KOPT-K1 (cell line): ENCODE measurements around the gene NUMBL.

Source experiments
- H3K27ac ChIP-seq: fragments of 200-600 bp; sonication (generic); 2 replicates; pipeline ENCODE4 v1.5.1; 2016; ENCODE audit warnings: antibody characterized with exemption, mild to moderate bottlenecking, low read depth, low read length; ENCODE audit not compliant: poor library complexity, severe bottlenecking
- H3K36me3 ChIP-seq: fragments of 200-600 bp; sonication (generic); 2 replicates; pipeline ENCODE4 v1.5.1; 2017; ENCODE audit warnings: antibody characterized with exemption, mild to moderate bottlenecking, low read length, moderate library complexity; ENCODE audit not compliant: insufficient read depth
- H3K9me3 ChIP-seq: fragments of 200-600 bp; sonication (generic); 2 replicates; pipeline ENCODE4 v1.5.1; 2017; ENCODE audit warnings: antibody characterized with exemption, low read length, mild to moderate bottlenecking; ENCODE audit not compliant: insufficient read depth, poor library complexity, severe bottlenecking

NUMBL gene

DNA sequence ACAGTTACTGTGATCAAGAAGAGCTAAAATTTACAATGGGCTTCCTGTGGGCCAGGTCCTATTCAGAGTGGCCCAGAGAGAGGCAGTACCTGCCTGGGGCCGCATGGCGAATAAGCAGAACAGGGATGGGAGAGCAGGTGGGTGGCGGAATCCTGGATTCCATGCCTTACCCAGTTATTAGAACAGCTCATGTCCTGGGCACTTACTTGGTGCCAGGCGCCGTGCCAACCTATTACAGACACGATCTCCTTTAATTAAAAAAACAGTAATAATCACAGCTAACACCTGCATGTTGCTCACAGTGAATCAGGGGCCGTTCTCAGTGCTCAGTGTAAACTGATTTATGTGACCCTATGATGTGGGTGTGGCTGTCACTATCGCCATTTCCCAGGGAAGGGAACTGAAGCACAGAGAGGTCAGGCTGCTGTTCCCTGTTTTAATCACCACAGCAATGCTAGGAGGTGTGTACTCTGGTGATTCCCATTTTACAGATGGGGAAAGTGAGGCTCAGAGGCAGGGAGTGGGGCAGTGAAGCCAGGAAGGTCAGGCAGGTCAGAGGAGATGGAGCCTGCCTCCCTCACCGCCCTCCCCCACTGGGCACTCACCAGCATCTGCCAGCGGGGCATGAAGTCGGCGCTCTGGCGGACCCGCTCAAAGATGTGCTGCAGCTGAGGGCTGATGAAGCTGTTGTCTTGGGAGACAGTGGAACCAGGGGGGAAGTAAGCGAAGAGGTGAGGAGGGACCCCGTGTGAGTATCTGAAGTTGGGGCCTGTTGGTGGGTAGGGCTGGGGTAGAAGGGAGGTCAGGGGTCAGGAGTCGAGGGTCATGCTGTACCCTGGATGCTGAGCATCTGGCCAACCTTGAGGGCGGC lies 14.3 kb upstream of the NUMBL start:
- Histone ChIP-seq H3K9me3 (no peaks in the 10 kb centered on the region), H3K36me3 (peaks cover 35% of the 10 kb centered on the region; the same call in 1 of the 2 replicates), H3K27ac (no peak overlapping the region)

DNA sequence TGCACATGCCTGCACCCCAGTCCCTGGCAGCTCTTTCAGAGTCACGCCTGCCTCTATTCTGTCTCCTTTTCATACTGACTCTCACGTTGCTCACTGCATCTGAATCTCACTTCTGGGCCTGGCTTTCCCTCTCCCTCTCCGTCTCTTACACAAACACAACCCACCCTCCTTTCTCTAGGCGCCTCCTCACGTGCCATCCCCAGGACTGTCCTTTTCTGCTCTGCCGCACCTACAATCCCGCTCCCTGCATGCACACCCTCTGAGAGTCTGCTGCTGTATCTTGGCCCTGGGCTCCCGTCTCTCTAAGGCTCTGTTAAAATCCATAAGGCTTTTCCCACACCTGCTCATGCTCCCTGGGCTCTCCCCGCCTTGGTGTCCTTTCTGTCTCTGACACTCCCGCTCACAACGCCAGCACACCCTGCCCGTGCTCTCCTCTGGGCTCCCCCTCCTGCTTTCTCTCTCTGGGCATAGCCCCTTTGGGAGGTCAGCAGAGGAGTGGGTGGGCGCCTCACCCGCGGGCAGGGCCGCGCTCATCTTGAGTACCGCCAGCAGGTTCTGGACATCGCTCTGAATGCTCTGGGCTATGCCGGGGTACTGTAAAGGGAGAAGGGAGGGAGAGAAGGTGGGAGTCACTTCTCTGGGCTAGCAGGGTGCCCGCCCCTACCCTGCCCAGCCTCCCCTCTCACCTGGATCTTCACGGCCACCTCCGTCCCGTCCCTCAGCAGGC lies 12.7 kb upstream of the NUMBL start:
- no peak overlapping the region for H3K27ac ChIP-seq
- no peaks in the 10 kb centered on the region for H3K9me3 ChIP-seq
- H3K36me3 ChIP-seq: peaks cover 29% of the 10 kb centered on the region; the same call in 1 of the 2 replicates

DNA sequence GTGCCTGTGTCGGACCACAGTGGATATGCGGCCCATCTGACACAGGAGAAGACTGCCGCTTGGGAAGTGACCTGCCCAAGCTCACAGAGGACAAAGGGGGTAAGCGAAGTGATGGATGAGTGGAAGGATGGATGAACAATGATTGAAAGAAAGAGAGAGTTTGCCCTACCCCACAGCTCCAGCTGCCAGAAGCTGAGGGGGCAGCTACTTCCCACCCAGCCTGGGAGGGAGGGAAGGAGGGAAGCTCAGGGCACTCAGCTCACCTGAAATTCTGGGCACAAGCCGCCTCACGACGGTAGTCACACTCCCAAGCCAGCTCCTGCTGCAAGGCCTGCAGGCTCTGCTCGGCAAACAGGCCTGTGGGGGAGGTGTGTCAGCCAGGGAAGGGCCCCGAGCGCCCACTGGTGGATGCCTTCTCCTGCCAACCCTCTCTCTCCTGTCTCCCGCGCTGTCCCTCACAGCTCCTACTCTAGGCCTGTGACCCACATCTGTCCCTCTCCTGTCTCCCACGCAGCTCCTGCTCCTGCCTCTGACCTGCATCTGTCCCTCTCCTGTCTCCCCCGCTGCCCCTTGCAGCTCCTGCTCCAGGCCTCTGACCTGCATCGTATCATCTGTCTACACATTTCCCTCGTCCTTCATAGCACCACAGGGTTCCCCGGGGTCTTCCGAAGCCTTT lies 12.0 kb upstream of the NUMBL start:
- H3K9me3 ChIP-seq: no peaks in the 10 kb centered on the region
- peaks cover 29% of the 10 kb centered on the region; the same call in 1 of the 2 replicates for H3K36me3 ChIP-seq
- H3K27ac ChIP-seq: no peak overlapping the region

DNA sequence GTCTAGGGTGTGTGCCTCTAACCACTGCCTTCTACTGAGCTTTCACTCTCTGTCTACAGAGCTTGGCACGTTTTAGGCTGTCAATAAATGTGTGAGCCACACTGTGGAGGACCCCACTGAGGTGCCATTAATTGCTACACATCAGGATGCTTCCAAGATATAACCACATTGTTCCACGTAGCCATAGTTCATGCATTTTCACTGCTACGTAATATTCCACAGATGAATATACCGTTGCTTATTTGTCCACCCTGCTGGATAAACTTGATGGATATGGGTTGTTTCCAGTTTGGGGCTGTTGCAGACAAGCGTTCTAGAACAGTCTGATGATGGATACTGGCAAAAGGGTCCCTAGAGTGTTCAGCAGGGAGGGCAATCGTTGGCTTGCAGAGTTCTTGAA lies 11.3 kb upstream of the NUMBL start:
- peaks cover 29% of the 10 kb centered on the region; the same call in 1 of the 2 replicates for H3K36me3 ChIP-seq
- no peak overlapping the region for H3K27ac ChIP-seq
- no peaks in the 10 kb centered on the region for H3K9me3 ChIP-seq

DNA sequence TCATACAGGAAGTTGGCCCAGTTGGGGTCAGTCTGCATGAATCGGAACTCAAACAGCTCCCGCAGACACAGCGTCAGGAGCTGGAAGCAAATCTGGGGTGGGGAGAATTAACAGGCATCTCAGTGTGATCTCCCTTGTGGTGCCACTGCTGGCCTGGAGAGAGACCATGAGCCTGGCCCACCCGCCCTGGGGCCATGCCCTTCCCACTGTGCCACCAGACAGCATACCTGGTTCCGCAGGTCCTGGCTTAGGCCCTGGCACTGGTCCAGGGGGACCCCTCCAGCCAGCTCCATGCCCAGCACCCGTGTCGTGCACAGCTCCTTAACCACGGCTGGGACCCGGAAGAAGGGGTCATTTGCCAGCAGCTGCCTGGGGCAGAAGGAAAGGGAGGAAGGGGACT lies 9.6 kb upstream of the NUMBL start:
- Histone ChIP-seq H3K9me3 (no peaks in the 10 kb centered on the region), H3K27ac (no peak overlapping the region), H3K36me3 (peaks cover 18% of the 10 kb centered on the region; the same call in 1 of the 2 replicates)

DNA sequence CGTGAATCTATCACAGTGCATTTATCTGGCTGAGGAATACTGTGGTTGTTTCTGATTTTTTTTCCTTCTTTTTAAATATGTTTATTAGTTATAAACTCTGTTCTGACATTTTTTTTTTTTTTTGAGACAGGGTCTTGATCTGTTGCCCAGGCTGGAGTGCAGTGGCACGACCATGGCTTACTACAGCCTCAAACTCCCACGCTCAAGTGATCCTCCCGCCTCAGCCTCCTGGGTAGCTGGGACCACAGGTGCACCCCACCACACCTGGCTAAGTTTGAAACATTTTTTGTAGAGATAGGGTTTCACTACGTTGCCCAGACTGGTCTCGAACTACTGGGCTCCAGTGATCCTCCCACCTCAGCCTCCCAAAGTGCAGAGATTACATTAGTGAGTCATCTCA lies 6.6 kb upstream of the NUMBL start:
- Histone ChIP-seq H3K9me3 (no peaks in the 10 kb centered on the region), H3K27ac (no peak overlapping the region), H3K36me3 (0 out of 2 replicates have a peak, but pooled peaks cover 8% of the 10 kb centered on the region)

- Histone ChIP-seq H3K9me3 (no peaks in the 10 kb centered on the region), H3K36me3 (no peaks in the 10 kb centered on the region), H3K27ac (no peak overlapping the region)
These were observed 5.4 kb upstream of the NUMBL start for GRCh38 chr19:40695881-40696280.

- Histone ChIP-seq H3K9me3 (no peaks in the 10 kb centered on the region), H3K27ac (no peak overlapping the region), H3K36me3 (no peaks in the 10 kb centered on the region)
These were observed 3.4 kb upstream of the NUMBL start for GRCh38 chr19:40693896-40694295.

- Histone ChIP-seq H3K36me3 (no peaks in the 10 kb centered on the region), H3K27ac (no peak overlapping the region)
These were observed 2.8 kb upstream of the NUMBL start for GRCh38 chr19:40693150-40693788.

GRCh38 chr19:40692212-40692551 lies 1.7 kb upstream of the NUMBL start:
- Histone ChIP-seq H3K27ac (no peak overlapping the region), H3K9me3 (no peaks in the 10 kb centered on the region), H3K36me3 (no peaks in the 10 kb centered on the region)

More at GRCh38 chr19:40693150-40693788, 2.8 kb upstream of the NUMBL start:
- no peaks in the 10 kb centered on the region for H3K9me3 ChIP-seq

- Histone ChIP-seq H3K27ac (no peak overlapping the region), H3K36me3 (no peaks in the 10 kb centered on the region), H3K9me3 (no peaks in the 10 kb centered on the region)
These were observed 1.2 kb upstream of the NUMBL start for GRCh38 chr19:40691421-40692211.

DNA sequence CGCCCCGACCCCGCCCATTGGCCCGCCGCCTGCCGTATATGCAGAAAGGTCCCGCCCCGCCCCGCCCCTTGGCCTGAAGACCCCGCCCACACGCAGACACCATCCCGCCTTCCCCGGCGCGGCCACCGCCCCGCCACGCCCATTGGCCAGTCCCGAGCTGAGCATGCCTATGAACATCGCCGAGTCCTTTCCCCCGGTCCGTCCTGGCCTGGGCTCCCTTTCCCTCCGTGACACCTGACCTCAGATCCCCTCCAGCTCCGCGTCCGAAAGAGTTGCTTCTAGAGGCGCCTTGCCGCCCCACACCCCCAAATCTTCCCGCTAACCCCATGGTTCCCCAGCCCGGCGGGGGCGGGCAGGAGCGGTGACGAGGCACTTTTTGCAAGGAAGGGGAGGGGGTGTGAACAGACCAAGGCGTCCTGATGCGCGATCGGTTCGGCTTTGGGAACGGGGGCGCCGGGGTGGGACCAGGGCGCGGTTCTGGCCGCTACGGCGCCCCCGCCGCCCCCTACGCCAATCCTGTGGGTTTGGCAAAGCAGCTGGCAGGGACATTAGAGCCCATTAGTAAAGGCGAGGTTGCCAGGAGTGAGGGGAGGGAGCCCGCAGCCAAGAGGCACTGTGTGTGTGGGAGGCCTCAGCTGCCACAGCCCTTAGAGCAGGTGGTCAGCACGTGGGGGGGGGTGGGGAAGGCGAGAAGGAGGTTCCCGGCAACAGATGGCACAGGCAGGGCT lies 406 bp upstream of the NUMBL start:
- Histone ChIP-seq H3K9me3 (no peaks in the 10 kb centered on the region), H3K27ac (peak overlapping the region; percentile 58), H3K36me3 (no peaks in the 10 kb centered on the region)

DNA sequence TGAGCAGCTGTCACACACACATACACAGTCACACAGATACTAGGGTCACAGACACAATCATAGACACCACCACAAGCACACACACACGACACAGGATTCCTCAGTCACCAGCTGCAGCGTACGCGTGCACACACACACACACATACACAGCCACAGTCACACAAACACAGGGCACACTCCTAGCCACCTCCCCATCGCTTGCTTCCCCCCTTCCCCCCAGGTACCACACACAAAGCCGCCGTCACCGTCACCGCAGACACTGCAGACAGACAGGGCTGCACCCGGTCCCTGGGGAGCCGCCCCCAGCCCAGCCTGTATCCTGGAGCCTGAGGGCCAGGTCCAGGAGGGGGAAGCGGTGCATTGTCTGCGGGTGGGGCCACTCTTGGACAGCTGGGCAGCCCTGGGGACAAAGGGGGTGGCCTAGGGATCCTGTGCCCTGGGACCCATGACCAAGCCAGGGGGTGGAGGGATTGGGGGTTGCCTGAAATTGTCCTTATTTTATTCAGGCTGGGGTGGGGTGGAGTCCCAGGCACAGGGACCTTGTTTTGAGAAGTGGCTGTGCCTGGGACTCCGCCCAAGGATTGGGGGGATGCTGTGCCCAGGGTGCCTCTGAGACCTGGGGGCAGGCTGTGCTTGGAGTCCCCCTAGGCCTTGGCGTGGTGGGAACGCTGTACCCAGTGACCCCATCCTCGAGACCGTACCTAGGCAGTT lies 957 bp downstream of the NUMBL start:
- Histone ChIP-seq H3K9me3 (no peaks in the 10 kb centered on the region), H3K36me3 (no peaks in the 10 kb centered on the region), H3K27ac (no peak overlapping the region)
